AG04450 (cell line): ENCODE results near the gene ARHGAP26. TPM values are rescaled to one million over a fixed set of nuclear protein-coding genes. Genes with fewer than 3 reads are reported as not detected.

ENCODE experiments used
- CTCF ChIA-PET: fragments of 300-600, 350-600 bp; formaldehyde crosslinking; extraction: SDS; loops from one replicate; lab custom pipeline; 2022; ENCODE audit warnings: antibody characterized with exemption, inconsistent platforms; lab: Charles Lee
- POLR2A ChIA-PET: fragments of 350-600 bp; formaldehyde crosslinking; extraction: SDS; loops from one replicate; lab custom pipeline; 2021; ENCODE audit warnings: antibody characterized with exemption, inconsistent platforms; lab: Yijun Ruan, JAX
- DNase-seq: peaks from one replicate; pipeline ENCODE4 v3.0.0-alpha.2; 2011; ENCODE audit warnings: low read depth, low spot score
- H3K27ac ChIP-seq: one replicate; pipeline ENCODE4 v1.5.1; 2012; ENCODE audit warnings: low read depth, low read length, control low read depth
- H3K27me3 ChIP-seq: one replicate; pipeline ENCODE4 v1.6.0; 2012; ENCODE audit warnings: low read length; ENCODE audit not compliant: control insufficient read depth, insufficient read depth
- H3K4me3 ChIP-seq: 2 replicates; pipeline ENCODE4 v1.5.1; 2011; ENCODE audit warnings: mild to moderate bottlenecking, low read depth, low read length, control low read depth
- H3K9me3 ChIP-seq: 2 replicates; pipeline ENCODE4 v1.5.1; 2012; ENCODE audit warnings: low read length; ENCODE audit not compliant: control insufficient read depth, insufficient read depth
- CTCF ChIP-seq: IDR thresholded peaks from 2 replicates; pipeline ENCODE4 v1.5.1; 2011; ENCODE audit warnings: low read depth, low read length, control low read depth, inconsistent platforms
- polyA plus RNA-seq: library from polyadenylated mRNA; depleted of rRNA; stranded (reverse); fragments of >200 nt; gene quantifications from 2 replicates; pipeline ENCODE4 v1.2.3, GENCODE V29; 2011

Gene ARHGAP26
- polyA plus RNA-seq, 1 experiment: 0.56 TPM

DNA sequence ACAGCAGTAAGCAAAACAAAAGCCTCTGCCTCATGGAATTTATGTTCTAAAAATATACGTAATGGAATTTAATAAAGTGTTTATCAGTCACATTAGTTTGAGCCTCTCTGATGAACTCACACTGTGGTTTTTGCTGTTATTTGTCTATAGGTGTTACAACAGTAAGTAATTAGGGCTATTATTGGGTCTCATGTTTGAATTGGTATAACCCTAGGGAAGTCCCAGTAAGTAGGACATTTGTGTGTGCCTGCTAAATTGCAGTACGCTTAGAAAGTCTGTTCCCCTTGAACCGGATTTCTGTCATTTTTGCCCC, 435.7 kb downstream of the ARHGAP26 start:
- no peak for DNase-seq
- no peaks in the 10 kb centered on the region for H3K9me3 ChIP-seq
- H3K4me3 ChIP-seq: no peak overlapping the region
- no peaks in the 10 kb centered on the region for H3K27me3 ChIP-seq
- no peak for TF ChIP-seq CTCF
- no peak overlapping the region for H3K27ac ChIP-seq
- ChIA-PET POLR2A (interaction anchor here (1.0 kb wide), 1 partner anchor 74 kb away, joined by 3 read pairs; no protein-coding TSS in a partner anchor), CTCF (interaction anchor here (1.0 kb wide), 1 partner anchor 12 kb away, joined by 3 read pairs; no protein-coding TSS in a partner anchor)

- no peak for TF ChIP-seq CTCF
- no peak overlapping the region for H3K4me3 ChIP-seq
- no peaks in the 10 kb centered on the region for H3K27me3 ChIP-seq
- CTCF ChIA-PET: interaction anchor here (1.0 kb wide), 1 partner anchor 13 kb away, joined by 3 read pairs; no protein-coding TSS in a partner anchor
- DNase-seq: no peak
- POLR2A ChIA-PET: no interaction called here
- H3K27ac ChIP-seq: no peak overlapping the region
- H3K9me3 ChIP-seq: no peaks in the 10 kb centered on the region
These were observed 436.2 kb downstream of the ARHGAP26 start for GRCh38 chr5:143206196-143207053.

DNA sequence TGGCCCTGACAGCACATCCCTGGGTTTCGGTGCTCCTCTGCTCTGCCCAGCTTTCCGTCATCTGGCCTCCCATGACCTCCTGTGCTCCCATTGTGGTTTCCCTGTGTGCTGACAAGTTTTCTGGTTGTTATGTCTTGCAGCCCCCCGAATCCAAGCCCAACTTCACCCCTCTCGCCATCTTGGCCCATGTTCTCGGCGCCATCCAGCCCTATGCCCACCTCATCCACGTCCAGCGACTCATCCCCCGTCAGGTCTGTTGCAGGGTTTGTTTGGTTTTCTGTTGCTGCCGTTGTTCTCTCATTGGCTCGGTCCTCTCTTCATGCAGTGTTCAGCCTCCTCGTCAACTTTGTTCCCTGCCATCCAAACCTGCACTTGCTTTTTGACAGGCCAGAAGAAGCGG, 436.9 kb downstream of the ARHGAP26 start:
- CTCF ChIA-PET: no interaction called here
- POLR2A ChIA-PET: no interaction called here
- H3K27me3 ChIP-seq: no peaks in the 10 kb centered on the region

DNA sequence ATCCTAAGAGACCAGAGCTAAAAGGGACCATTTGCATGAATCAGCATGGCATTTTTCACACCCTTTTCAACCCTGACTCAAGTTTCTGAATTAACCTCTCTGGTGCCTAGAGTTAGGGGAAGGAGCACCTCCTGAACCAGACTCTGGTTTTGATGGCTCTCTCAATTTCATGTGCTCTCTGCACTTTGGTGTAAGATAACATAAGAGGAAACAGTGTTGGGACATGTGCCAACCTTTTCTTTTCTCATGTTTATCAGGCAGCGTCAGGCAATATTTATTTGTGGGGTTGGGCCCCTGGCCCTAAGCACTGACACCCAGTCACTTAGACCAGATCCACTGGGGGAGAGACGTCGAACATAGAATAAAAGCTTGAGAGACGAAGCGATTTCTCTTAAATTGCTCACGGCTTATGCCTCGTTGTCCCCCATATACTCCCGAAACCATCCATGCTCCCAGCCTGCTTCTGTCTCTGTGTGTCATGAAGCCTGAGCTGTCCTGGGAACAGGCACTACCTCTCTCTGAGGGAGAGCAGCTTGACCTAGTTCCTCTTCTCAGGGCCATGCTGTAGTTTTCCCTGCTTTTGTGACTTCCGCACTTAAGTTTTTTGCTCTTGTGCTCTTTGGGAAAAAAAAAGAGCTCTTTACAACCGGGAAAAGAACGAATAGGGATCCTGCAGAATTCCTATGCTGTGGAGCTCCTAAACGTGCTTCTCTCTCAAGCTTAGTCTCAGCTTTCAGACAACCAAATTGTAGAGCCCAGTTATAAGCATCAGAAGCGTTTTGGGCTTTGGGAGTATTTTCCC, 437.6 kb downstream of the ARHGAP26 start:
- CTCF ChIA-PET: no interaction called here

More for the DNA sequence above, 436.9 kb downstream of the ARHGAP26 start:
- Histone ChIP-seq H3K27ac (no peak overlapping the region), H3K9me3 (no peaks in the 10 kb centered on the region), H3K4me3 (no peak overlapping the region)
- no peak for TF ChIP-seq CTCF
- no peak for DNase-seq

More for the DNA sequence above, 437.6 kb downstream of the ARHGAP26 start:
- TF ChIP-seq CTCF: no peak
- Histone ChIP-seq H3K27ac (no peak overlapping the region), H3K27me3 (no peaks in the 10 kb centered on the region), H3K9me3 (no peaks in the 10 kb centered on the region), H3K4me3 (no peak overlapping the region)
- POLR2A ChIA-PET: no interaction called here
- no peak for DNase-seq
